ENCODE results near the gene ZFP92.

The ZFP92 gene

DNA sequence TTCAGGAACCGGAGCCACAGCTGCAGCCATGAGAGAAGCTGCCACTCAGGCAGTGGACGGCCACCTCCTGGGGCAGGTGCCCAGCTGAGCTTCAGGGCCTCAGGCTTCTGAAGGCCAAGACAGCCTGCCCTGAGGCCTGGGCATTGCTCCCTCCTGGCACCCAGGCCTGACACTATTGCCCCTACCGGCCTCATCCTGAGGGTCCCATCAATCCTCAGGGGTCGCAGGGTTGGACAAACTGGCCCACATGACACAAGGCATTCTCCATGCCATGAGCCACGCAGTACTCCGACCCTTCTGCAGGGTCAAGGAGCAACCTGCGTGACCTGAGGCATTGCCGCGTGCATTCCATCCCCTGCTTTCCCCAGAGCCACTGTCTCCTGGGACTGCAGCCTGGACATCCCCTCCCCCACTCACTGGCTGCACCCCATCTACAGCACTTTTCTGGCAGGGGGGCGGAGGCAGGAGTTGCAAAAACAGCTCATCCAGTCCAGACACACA lies 3.0 kb upstream of the ZFP92 start:
- DNase-seq (ENCODE audit: low read depth): no peak

DNA sequence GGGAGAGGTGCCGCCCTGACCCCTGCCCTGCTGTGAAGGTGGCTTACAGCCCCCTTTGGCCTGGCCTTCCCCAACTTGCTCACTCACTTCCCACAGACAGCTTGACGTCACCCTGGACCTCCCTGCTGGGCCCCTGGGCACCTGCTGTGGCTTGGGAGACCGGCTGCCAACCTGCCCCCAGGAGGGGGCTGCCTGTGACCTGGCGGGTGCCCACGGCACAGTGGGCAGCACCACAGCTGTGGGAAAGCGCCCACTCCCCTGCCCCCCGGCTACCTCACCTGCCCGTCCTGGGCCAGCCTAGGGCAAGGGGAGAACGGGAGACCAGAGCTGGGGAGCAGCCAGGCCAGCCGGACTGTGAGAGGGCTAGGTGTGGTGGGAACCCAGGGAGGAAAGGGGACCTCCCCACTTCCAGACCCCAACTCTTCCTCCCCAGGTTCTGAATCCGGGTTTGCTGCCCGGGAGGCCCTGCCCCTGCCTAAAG lies 2.4 kb upstream of the ZFP92 start:
- DNase-seq (ENCODE audit: low read depth): no peak

DNA sequence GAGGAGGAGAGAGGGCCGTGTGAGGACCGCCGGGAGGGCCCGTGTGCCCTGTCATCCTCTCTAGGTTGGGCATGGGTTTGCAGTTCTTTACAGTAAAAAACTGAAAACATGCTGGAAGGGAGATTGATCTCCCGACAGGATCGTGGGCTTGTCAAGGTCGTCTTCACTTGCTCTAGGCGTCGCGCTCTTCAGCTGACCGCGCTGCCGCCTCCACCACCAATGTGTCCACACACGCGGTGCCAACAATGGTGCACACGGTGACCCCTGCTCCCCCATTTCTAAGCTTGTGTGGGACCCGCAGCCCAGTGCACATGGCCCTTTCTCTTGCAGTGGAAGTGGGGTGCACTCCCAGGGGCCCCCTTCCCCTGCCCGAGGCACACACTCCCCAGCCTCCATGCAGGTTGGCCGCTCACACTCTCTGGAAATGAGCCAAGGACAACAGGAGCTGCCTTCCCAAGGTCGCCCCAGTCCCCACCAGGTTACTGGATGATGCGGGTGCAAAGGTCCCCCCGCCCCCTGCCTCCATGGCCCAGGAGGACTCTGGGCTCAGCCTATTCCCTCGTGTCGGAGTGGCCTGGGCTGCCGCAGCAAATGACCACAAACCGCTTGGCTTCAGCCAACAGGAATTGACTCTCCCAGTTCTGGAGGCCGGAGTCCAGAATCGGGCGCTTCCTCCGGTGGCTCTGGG lies 1.7 kb upstream of the ZFP92 start:
- no peak for DNase-seq (ENCODE audit: low read depth)

GRCh38 chrX:153410373-153410772 lies 899 bp upstream of the ZFP92 start:
- DNase-seq (ENCODE audit: low read depth): no peak

DNA sequence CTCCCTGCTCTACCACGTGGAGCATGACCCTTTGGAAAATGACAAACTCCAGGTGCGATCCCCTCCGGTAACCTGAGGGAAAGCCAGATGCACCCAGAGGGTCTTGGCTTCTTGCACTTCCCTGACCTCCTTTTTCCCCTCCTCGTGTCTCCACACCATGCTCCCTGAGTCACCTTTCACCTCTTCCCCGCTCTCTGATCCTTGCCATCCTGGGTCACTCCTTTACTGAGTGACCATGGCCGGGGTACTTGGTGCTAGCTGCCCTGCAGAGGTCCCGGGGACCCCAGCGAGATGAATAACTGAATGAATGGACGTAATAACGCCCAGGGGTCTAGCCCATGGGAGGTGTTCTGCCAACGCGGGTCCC lies 401 bp upstream of the ZFP92 start:
- DNase-seq (ENCODE audit: low read depth): no peak

GRCh38 chrX:153411988-153412574 lies 809 bp downstream of the ZFP92 start:
- DNase-seq (ENCODE audit: low read depth): no peak

DNA sequence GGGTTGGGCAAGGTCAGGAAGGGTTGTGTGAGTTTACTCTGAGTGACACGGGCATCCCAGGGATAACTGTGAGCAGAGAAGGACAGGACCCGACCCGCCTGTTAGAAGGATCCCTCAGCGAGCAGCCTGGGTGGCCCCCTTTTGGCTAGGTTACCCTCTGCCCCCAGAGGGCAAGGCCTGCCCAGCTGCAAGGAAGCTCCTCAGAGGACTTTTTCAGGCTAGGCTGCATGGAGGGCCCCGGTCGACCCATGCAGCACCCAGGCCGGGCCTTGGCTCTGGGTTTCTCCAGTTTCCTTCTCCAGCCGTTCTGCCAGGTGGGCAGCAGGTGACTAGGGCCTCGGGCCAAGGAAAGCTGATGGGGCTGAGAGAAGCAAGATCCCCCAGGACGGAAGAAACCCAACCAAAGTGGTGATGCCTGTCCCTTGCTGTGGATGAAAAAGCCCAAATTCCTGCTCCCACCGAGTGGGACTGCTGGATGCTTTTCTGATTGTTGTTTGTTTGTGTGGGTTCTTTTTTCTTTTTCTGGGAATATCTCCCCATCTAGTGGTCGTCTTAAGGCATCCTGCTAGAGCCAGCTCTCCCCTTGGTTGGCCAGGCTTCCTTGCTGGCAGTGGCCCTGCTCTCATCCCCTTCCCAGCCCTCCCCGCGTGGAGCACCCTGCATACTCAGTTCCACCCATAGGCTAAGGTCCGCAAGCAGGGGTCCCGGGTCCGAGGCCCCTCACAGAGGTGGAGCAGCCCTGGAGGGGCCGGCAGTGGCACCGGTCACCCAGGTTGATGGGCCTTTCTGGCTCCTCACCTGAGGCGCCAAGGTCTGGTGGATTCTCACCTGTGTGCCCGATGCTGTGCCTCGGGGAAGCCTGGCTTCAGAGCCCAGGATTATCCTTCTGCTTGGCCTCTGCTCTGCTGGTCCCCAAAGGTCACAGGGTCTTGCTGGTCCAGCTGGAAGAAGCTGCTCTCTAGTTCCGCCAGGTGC lies 1.8 kb downstream of the ZFP92 start:
- no peak for DNase-seq (ENCODE audit: low read depth)

DNA sequence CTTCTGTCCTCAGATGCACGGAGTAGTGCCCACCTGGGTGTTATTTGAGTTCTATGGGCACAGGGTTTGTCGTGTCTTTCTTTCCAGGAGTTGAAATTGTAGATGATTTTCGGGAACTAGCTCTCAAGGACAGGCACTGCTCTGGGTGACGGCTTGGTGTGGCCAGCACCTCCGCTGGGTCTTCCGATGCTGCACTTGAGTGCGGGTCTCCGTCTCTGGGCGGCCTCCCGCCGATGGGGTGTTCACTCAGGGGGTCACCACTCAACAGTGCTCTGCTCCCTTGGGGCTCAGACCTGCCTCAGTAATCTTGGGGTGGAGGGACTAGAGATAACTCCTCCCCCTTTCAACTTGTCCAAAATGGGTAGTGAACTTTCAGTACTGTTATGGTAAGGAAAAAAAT lies 2.5 kb downstream of the ZFP92 start:
- DNase-seq (ENCODE audit: low read depth): no peak

DNA sequence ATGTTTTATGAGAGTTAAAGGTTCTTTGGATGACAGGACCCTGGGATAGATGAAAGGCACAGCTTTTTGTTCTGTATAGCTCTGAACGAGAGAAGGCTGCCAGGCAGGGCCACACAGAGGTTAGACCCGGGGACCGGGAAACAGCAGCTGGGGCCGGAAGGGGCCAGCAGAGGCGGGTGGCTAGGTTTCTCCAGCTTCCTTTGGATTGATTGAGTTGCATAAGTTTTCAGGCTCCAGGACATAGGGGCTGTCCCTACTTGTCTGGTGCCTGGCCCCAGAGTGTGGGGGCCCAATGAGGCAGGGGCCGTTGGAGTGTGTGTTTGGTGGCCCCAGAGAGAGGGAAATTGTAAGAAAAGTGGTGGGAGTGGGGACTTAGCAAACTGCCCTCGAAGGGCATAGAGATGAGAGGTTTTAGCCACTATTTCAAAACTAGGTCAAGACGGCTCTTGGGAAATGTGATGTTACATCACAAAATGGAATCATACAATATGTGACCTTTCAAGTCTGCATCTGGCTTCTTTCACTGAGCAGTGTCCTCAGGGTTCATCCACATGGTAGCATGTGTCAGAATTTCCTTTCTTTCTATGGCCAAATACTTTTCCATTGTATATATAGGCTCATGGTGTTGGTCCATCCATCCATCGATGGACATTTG lies 3.7 kb downstream of the ZFP92 start:
- no peak for DNase-seq (ENCODE audit: low read depth)

DNA sequence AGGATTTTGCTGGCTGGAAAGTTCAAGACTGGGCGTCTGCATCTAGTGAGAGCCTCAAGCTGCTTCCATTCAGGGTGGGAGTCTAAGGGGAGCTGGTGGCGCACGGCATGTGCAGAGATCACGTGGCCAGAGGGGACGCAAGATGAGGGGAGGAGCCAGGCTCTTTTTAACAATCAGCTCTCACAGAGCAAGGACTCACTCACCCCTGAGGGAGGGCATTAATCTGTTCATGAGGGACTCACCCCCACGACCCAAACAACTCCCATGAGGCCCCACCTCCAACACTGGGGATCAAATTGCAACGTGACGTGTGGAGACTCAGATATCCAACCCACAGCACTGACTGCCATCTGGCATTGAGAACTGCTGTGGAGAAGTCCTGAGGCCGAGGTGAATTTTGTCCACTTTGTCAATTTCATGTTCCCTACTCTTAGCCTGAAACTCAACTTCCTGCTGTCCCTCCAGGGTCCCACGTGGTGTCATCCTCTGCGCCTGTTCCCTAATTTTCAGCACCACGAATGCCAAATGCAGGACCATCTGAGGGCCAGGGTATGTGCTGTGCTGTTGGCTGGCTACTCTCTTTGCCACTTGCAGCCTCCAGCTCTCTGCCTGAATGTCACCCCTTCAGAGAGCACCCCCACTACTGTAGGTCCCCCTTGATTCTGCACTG lies 5.6 kb downstream of the ZFP92 start:
- DNase-seq (ENCODE audit: low read depth): no peak

DNA sequence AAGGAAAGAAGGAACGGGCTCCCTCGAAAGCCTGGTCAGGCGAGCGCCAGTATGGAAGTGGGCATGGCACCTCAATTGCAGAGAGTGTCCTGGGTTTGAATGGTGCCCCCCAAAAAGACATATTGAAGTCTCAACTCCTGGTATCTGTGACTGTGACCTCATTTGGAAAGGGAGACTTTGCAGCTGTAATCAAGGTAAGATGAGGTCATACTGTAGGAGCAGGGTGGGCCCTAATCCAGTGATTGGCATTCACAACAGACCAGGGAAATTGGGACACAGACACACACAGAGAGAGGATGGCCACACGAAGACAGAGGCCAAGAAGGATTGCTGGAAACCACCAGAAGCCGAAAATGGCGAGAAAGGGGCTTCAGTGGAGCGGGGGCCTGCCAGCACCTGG lies 6.4 kb downstream of the ZFP92 start:
- no peak for DNase-seq (ENCODE audit: low read depth)

DNA sequence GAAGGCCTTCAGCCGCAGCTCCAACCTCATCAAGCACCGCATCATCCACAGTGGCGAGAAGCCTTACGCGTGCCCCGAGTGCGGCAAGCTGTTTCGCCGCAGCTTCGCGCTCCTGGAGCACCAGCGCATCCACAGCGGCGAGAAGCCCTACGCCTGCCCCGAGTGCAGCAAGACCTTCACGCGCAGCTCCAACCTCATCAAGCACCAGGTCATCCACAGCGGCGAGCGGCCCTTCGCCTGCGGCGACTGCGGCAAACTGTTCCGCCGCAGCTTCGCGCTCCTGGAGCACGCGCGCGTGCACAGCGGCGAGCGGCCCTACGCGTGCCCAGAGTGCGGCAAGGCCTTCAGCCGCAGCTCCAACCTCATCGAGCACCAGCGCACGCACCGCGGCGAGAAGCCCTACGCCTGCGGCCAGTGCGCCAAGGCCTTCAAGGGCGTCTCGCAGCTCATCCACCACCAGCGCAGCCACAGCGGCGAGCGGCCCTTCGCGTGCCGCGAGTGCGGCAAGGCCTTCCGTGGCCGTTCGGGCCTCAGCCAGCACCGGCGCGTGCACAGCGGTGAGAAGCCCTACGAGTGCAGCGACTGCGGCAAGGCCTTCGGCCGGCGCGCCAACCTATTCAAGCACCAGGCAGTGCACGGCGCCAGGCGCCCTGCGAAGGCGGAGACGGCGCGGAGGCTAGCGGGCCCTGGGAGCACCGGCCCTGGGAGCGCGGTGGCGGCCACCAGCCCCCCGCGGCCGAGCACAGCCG lies 9.8 kb downstream of the ZFP92 start:
- no peak for DNase-seq (ENCODE audit: low read depth)

GRCh38 chrX:153421856-153422255 lies 10.6 kb downstream of the ZFP92 start:
- DNase-seq (ENCODE audit: low read depth): no peak

DNA sequence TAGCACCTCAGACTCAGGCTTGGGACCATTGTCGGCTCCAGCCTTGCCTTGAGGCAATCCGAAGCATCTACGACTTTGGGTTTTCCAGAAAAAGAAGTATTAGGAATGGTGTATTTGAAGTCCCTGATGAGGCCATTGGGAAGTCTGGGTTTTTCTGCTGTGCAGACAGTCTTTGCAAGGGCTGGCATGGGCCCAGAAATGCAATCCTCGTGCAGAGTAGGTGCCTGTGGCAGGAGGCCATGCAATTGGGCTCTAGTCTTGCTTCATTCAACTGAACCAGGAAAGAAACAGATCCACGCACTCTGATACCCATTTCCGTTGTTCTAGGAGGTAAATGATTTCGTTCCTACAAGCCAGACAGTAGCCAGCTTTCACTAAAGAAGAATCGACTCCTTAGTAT lies 12.4 kb downstream of the ZFP92 start:
- DNase-seq (ENCODE audit: low read depth): no peak

- no peak for DNase-seq (ENCODE audit: low read depth)
Measured at GRCh38 chrX:153426204-153426603, 14.9 kb downstream of the ZFP92 start.

DNA sequence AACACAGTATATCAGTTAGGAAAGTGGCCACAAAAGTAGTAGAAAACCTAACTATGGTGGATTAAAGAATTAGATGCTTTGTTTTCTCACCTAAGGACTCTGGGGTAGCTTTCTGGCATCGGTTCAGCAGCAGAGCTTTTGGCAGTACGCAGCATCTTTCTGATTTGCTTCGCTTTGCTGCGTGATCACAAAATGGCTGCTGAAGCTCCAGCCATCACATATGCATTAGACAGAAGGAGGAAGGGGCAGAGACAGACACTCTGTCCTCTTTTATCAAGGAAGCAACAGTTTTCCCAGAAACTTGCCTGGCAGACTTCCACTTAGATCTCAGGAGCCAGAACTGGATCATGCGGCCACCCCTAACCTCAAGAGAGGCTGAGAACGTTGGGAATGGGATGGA lies 19.5 kb downstream of the ZFP92 start:
- no peak for DNase-seq (ENCODE audit: low read depth)

DNA sequence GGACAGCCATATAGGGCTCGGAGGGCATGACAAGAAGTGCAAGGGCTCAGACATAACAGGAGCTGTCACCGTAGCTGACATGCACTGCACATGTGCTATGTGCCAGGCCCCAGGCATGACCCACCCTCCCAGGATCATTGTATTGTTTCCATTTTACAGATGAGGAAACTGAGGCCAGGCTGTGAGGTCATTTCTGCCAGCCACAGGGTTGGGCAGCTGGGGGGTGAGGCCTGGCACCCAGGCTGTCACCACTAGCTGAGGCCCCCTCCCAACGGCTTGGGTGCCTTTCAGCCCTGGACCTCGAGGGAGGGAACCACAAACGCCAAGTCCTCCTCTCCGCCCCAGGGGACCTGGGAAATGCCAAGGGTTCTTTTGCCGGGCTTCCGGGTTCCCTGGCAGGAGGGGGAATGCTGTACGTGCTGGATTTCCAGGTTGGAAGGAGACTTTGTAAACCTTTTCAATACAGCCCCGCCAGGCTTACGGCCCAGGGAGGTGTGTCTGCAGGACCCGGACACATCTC lies 21.9 kb downstream of the ZFP92 start:
- no peak for DNase-seq (ENCODE audit: low read depth)

DNA sequence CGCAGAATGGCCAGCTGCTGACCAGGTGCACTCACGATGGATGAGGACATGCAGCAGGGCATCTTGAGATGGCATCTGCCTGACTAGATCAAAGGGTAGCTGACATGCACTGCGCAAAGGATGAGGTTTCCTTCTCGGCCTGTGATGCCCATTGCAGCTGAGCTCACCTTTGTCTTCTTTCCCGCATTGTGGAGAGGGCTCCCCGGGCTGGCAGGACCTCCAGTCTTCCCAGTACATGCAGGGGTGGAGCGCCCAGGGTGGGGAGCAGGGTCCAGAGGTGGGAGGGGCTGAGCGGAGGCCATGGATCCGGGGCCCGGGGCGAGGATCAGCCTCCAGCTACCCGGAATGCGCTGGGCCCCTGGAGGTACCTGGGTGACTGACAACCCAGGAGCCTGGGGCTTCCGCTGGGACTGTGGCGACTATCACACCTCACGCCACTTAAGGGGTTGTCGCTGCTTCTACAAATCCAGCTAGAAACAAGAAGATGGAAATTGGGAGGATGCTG lies 22.6 kb downstream of the ZFP92 start:
- DNase-seq (ENCODE audit: low read depth): no peak

GRCh38 chrX:153434801-153435200 lies 23.5 kb downstream of the ZFP92 start:
- DNase-seq (ENCODE audit: low read depth): no peak

- no peak for DNase-seq (ENCODE audit: low read depth)
Measured at GRCh38 chrX:153435845-153436244, 24.6 kb downstream of the ZFP92 start.

All from T follicular helper cell (primary cell).